ENCODE results near the gene CSF1. TPM values are rescaled to one million over a fixed set of nuclear protein-coding genes. Genes with fewer than 3 reads are reported as not detected.
A peak's percentile ranks its signal among the peaks of the same experiment; 100 is the strongest.

The CSF1 gene
- total and polyA plus RNA-seq, 2 of the 13 experiments (the other 11 are each of a cell fraction or from before 2014, with no cell fraction given): 4.6 to 13.3 TPM

DNA sequence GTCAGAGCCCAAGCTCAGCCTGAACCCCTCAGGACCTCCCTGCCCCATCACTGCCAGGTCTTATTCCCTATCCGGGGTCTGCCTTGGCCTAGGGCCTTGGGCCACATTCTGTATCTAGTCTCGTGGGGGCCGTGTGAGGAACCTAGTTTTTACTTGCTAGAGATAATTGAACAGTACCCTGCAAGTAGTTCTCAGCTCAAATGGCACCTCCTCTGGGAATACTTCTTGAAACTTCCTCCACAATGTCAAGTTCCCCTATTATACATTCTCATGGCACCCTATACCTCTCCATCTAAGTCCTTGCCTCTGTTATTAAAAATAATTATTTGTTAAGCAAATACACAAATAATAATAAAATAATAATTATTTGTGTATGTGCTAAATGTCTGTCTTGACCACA is 32.9 kb upstream of the CSF1 start:
- Histone ChIP-seq H3K27ac (ENCODE audit: extremely low read length, insufficient read depth, low read length) (no peak overlapping the region), H2AFZ (ENCODE audit: low read length) (no peak overlapping the region)
- TF ChIP-seq, protein P1, sequence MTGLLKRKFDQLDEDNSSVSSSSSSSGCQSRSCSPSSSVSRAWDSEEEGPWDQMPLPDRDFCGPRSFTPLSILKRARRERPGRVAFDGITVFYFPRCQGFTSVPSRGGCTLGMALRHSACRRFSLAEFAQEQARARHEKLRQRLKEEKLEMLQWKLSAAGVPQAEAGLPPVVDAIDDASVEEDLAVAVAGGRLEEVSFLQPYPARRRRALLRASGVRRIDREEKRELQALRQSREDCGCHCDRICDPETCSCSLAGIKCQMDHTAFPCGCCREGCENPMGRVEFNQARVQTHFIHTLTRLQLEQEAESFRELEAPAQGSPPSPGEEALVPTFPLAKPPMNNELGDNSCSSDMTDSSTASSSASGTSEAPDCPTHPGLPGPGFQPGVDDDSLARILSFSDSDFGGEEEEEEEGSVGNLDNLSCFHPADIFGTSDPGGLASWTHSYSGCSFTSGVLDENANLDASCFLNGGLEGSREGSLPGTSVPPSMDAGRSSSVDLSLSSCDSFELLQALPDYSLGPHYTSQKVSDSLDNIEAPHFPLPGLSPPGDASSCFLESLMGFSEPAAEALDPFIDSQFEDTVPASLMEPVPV (CRISPR knock-in tag; IDR thresholded peaks at IDR 0.05): no peak
- no peak for TF ChIP-seq KDM6A (CRISPR knock-in tag; IDR thresholded peaks at IDR 0.05; ENCODE audit: low read depth)
- TF ChIP-seq ONECUT2 (CRISPR knock-in tag; IDR thresholded peaks at IDR 0.05): no peak
- no peak for TF ChIP-seq NPAS2 (CRISPR knock-in tag; IDR thresholded peaks at IDR 0.05; ENCODE audit: borderline replicate concordance)
- TF ChIP-seq, protein P2, sequence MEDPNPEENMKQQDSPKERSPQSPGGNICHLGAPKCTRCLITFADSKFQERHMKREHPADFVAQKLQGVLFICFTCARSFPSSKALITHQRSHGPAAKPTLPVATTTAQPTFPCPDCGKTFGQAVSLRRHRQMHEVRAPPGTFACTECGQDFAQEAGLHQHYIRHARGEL (CRISPR knock-in tag; IDR thresholded peaks at IDR 0.05): no peak
- TF ChIP-seq HNRNPL (IDR thresholded peaks at IDR 0.05; ENCODE audit: low read depth, low read length): no peak
- no peak for TF ChIP-seq CCDC6 (CRISPR knock-in tag; IDR thresholded peaks at IDR 0.05)
- no peak for TF ChIP-seq RXRB (CRISPR knock-in tag; IDR thresholded peaks at IDR 0.05; ENCODE audit: borderline replicate concordance)
- TF ChIP-seq PITX1 (CRISPR knock-in tag; IDR thresholded peaks at IDR 0.05): peak; percentile 46; the same call in 1 of the 2 replicates
- no peak for TF ChIP-seq ATF7-NPFF (CRISPR knock-in tag; IDR thresholded peaks at IDR 0.05; ENCODE audit: low read depth)
- no peak for TF ChIP-seq RFXANK (CRISPR knock-in tag; IDR thresholded peaks at IDR 0.05)
- TF ChIP-seq MAF1 (CRISPR knock-in tag; IDR thresholded peaks at IDR 0.05; ENCODE audit: borderline replicate concordance): no peak
- TF ChIP-seq ZFP37 (CRISPR knock-in tag; IDR thresholded peaks at IDR 0.05; ENCODE audit: borderline replicate concordance): no peak
- TF ChIP-seq REPIN1 (CRISPR knock-in tag; IDR thresholded peaks at IDR 0.05; ENCODE audit: borderline replicate concordance, low read depth): no peak
- TF ChIP-seq, protein P3, sequence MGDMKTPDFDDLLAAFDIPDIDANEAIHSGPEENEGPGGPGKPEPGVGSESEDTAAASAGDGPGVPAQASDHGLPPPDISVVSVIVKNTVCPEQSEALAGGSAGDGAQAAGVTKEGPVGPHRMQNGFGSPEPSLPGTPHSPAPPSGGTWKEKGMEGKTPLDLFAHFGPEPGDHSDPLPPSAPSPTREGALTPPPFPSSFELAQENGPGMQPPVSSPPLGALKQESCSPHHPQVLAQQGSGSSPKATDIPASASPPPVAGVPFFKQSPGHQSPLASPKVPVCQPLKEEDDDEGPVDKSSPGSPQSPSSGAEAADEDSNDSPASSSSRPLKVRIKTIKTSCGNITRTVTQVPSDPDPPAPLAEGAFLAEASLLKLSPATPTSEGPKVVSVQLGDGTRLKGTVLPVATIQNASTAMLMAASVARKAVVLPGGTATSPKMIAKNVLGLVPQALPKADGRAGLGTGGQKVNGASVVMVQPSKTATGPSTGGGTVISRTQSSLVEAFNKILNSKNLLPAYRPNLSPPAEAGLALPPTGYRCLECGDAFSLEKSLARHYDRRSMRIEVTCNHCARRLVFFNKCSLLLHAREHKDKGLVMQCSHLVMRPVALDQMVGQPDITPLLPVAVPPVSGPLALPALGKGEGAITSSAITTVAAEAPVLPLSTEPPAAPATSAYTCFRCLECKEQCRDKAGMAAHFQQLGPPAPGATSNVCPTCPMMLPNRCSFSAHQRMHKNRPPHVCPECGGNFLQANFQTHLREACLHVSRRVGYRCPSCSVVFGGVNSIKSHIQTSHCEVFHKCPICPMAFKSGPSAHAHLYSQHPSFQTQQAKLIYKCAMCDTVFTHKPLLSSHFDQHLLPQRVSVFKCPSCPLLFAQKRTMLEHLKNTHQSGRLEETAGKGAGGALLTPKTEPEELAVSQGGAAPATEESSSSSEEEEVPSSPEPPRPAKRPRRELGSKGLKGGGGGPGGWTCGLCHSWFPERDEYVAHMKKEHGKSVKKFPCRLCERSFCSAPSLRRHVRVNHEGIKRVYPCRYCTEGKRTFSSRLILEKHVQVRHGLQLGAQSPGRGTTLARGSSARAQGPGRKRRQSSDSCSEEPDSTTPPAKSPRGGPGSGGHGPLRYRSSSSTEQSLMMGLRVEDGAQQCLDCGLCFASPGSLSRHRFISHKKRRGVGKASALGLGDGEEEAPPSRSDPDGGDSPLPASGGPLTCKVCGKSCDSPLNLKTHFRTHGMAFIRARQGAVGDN (CRISPR knock-in tag; IDR thresholded peaks at IDR 0.05): 0 out of 2 replicates have a peak, but pooled peaks have one; percentile 20
- no peak for TF ChIP-seq PHF8 (CRISPR knock-in tag; IDR thresholded peaks at IDR 0.05)
- TF ChIP-seq ZNF225 (CRISPR knock-in tag; IDR thresholded peaks at IDR 0.05): no peak
- TF ChIP-seq ZSCAN20 (CRISPR knock-in tag; IDR thresholded peaks at IDR 0.05; ENCODE audit: borderline replicate concordance): no peak
- no peak for TF ChIP-seq HIVEP1 (CRISPR knock-in tag; IDR thresholded peaks at IDR 0.05)
- TF ChIP-seq ASH2L (IDR thresholded peaks at IDR 0.05; ENCODE audit: insufficient read length, low read depth, low read length): peak; percentile 10
- no peak for TF ChIP-seq ZNF598 (CRISPR knock-in tag; IDR thresholded peaks at IDR 0.05; ENCODE audit: borderline replicate concordance)

More for the DNA sequence above, 32.9 kb upstream of the CSF1 start:
- Histone ChIP-seq H3K9me3 (ENCODE audit: low read length) (no peaks in the 10 kb centered on the region), H4K20me1 (ENCODE audit: insufficient read depth, low read length) (no peaks in the 10 kb centered on the region), H3K79me2 (ENCODE audit: insufficient read depth, low read length) (no peaks in the 10 kb centered on the region), H3K4me3 (replicated peaks in 1 of 3; ENCODE audit: insufficient read depth in 1 of 3, low read depth in 2 of 3, low read length in 3 of 3) (peak overlapping the region in 2 of 3 experiments; percentile 33 to 72; a peak in 4 of 6 replicates), H3K36me3 (replicated peaks in 1 of 2; ENCODE audit: control insufficient read depth in 1 of 2, insufficient read depth in 2 of 2, low read length in 2 of 2) (no peaks in the 10 kb centered on the region), H3K27me3 (ENCODE audit: control insufficient read depth in 1 of 2, insufficient read depth in 2 of 2, low read length in 2 of 2) (no peaks in the 10 kb centered on the region; a peak in 1 of 5 replicates), H3K4me1 (ENCODE audit: insufficient read depth, low read length) (peaks cover 88% of the 10 kb centered on the region), H3K9ac (ENCODE audit: insufficient read depth, low read depth, low read length) (0 out of 2 replicates have a peak overlapping the region, but pooled peaks have one; percentile 3), H3K4me2 (ENCODE audit: low read depth, low read length) (peak overlapping the region; percentile 81)
- ChIA-PET POLR2A (interaction anchor here (1.2 kb wide), 3 partner anchors 14 to 83 kb away, joined by 3 to 7 read pairs (median 5); no protein-coding TSS in a partner anchor), CTCF (ENCODE audit: low intra/inter-chr PET ratio, low total read pairs) (no interaction called here)
- in situ Hi-C loops (cut with HindIII; ENCODE audit: extremely low pct_ligation_motif_present, low pct_unique_long_range_greater_than_20kb): no loop called here
- WGBS (ENCODE audit: low lambda C conversion rate): 32% methylated on average over 3 of the region's 3 CpGs
- intact Hi-C loops (cut with micrococcal nuclease; ENCODE audit: unreplicated experiment): no loop called here
- no peak for FAIRE-seq
- no peak for ATAC-seq
- no peak for DNase-seq (ENCODE audit: low spot score)
- no TSS peak for BruUV-seq (replicated peaks)

All from HepG2 (cell line).